Astrocyte of the cerebellum (primary cell): Measurements from ENCODE around the gene CHST12.

ENCODE experiments used
- DNase-seq: peaks from one replicate; pipeline ENCODE4 v3.0.0-alpha.2; 2011; ENCODE audit warnings: low read depth
- H3K4me3 ChIP-seq: 2 replicates; pipeline ENCODE4 v1.5.1; 2011; ENCODE audit warnings: mild to moderate bottlenecking, low read depth, low read length, moderate library complexity
- CTCF ChIP-seq: IDR thresholded peaks from 2 replicates; pipeline ENCODE4 v1.5.1; 2012; ENCODE audit warnings: low read length, low read depth, moderate library complexity, mild to moderate bottlenecking; ENCODE audit errors: missing control alignments
- in situ Hi-C: cut with HindIII; loops from 2 replicates; pipeline ENCODE4 v1.10.0; 2017; ENCODE audit warnings: low sequenced_read_pairs

Gene CHST12

GRCh38 chr7:2477447-2478398 is 74.3 kb downstream of the CHST12 start:
- peak; percentile 72 for TF ChIP-seq CTCF
- in situ Hi-C loops: no loop called here
- no peak overlapping the region for H3K4me3 ChIP-seq
- no peak for DNase-seq

- in situ Hi-C loops: no loop called here
- no peak for TF ChIP-seq CTCF
- no peak for DNase-seq
- H3K4me3 ChIP-seq: no peak overlapping the region
Measured at GRCh38 chr7:2478399-2478785, 75.0 kb downstream of the CHST12 start.

GRCh38 chr7:2478800-2479199 is 75.4 kb downstream of the CHST12 start:
- no peak for TF ChIP-seq CTCF
- in situ Hi-C loops: no loop called here
- H3K4me3 ChIP-seq: no peak overlapping the region
- DNase-seq: no peak

GRCh38 chr7:2479276-2480069 is 76.1 kb downstream of the CHST12 start:
- DNase-seq: no peak
- no peak overlapping the region for H3K4me3 ChIP-seq
- in situ Hi-C loops: loop anchor here (5.0 kb wide), 1 partner anchor 88 kb away; no protein-coding TSS in a partner anchor
- TF ChIP-seq CTCF: no peak

- in situ Hi-C loops: loop anchor here (5.0 kb wide), 1 partner anchor 87 kb away; no protein-coding TSS in a partner anchor
- DNase-seq: no peak
- TF ChIP-seq CTCF: no peak
- H3K4me3 ChIP-seq: no peak overlapping the region
Measured at GRCh38 chr7:2480070-2480408, 76.6 kb downstream of the CHST12 start.

GRCh38 chr7:2481195-2481594 is 77.8 kb downstream of the CHST12 start:
- DNase-seq: no peak

More at GRCh38 chr7:2481195-2481594, 77.8 kb downstream of the CHST12 start:
- no peak overlapping the region for H3K4me3 ChIP-seq
- no peak for TF ChIP-seq CTCF
- in situ Hi-C loops: loop anchor here (5.0 kb wide), 1 partner anchor 86 kb away; no protein-coding TSS in a partner anchor
